HG03342 (cell line): ENCODE data around the gene KLHL2.
"Not testable (repeated sequence)": the region's sequence is repeated elsewhere in the genome, so short reads cannot be mapped to it uniquely, and the experiment has no call there.

Experiments used
- ATAC-seq: cut with Tn5 transposase; IDR thresholded peaks from one replicate; pipeline ENCODE4 v1.9.1; 2021; ENCODE audit warnings: mild to moderate bottlenecking, moderate library complexity; ENCODE audit not compliant: unreplicated experiment

KLHL2 gene

DNA sequence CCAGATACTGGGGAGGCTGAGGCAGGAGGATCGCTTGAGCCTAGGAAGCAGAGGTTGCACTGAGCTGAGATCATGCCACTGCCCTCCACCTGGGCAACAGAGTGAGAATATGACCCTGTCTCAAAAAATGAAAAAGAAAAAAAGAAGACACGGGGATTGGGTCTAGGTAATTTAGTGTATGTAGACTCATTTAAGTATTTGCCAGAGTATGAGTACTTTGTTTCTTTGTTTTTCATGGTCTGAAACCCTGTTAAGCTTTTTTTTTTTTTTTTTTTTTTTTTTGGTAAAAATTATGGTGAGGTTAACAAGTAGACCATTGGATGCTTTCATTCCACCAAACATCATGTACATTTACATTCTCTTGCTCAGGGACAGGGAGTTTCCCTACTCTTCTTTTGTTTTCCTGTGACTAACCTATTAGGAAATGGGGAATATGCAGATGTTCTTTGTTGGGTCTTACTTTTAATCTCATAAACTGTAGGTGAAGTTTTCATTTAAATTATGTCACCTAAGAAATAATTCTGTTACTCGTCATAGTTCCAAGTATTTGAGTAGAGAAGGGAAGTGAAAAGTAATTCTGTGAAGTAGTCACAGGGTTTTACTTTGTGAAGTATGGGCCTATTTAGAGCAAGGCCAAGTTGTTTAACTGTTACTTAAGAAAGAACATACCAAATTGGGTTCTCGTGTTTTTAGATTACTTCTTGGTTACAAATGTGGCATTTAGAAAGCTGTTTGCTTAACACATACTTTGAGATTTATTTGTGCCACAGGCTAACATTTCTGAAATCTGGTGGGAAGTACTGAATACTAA is 25.5 kb downstream of the KLHL2 start:
- ATAC-seq = peak; percentile 54

DNA sequence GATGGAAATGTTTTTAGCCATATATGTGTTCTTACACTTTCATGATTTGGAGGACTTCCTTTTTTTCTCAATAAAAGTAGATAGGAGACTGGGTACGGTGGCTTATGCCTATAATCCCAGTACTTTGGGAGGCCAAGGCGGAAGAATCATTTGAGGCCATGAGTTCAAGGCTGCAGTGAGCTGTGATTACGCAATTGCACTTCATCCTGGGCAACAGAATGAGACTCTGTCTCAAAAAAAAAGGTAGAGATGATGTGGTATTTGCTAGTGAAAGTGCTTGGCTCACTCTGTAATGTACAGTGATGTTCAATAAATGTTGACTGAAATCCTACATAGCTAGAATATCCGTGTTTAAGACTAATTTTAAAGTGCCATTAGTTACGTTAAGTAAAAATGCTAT is 27.4 kb downstream of the KLHL2 start:
- ATAC-seq = no peak

DNA sequence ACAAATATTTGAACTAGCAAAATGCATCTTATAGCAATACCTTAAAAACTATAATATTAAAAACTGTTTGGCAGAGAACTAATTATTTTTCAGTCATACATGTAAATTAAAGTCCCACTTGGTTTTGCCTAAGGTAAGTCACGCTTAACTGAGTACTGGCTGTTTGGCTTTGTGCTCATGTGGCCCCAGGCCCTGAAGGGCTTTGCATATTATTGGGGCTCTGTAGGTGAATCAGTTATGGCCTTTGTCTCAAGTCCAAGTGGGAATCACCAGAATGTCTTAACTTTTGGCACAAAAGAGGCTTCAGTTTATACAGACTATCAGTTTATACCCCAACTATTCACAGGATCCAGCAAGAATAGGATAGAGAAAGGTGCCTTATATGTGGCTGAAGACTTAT is 29.5 kb downstream of the KLHL2 start:
- ATAC-seq = not testable (repeated sequence)

DNA sequence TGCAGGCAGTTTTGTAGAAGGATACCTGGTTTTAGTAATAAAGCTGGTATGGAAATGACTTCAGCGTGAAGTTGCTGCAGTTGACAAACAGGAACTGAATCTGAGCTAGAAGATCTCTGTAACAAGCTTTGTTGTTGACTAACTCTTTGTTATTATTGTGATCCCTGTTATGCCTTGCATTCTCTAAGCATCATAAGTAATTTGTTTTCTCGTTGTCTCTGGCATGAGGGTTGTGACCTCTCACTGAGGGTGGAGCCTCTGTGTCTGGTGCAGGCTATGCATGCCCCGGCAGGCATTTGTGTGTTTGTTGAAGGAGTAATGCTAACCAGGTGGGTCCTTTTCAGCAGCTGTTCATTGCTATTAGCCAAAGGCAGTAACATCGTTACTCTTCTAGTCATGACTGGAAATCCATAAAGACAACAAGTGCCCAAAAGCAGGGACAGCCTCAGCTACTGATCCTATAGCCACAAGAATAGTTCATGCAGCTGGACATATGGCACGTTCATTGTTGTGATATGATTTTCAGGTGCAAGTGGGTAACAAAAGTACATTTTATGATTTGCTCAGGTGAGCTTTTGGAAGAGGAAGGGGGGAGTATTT is 30.8 kb downstream of the KLHL2 start:
- peak; percentile 62 for ATAC-seq

DNA sequence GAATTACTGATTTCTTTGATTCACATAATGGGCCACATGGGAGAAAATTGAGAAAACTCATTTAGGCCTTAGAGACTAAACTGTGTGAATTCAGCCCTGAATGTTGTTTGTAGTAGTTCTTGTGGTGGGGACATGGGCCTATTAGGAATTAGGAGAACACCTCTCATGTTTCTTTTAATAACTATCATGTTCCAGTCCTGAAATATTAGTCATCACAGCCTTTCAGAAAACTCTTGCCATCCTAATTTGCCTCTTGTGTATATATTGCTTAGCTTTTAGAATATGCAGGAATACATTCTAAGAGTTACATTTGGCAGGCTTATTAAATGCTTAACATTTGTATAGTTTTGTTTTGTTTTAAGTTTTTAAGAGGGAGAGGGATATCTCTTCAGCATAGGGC is 33.4 kb downstream of the KLHL2 start:
- ATAC-seq = not testable (repeated sequence)

DNA sequence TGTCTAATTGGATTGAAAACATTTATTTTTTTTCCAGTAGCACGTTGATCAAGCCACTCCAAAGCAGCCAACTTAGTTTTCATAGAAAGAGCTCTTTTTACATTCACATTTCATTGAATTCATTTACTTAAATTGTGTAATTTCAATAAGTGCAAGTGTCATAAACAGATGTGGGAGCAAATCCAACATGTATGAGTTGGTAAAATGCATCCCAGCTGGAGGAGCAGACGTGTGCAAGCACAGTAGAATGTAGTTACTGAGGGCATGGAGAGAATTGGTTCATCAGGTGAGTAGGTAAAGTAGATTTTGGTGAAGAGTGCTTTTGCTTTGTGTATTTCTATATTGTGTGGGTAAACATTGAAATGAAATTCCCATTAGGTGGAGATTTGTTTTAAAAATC is 36.8 kb downstream of the KLHL2 start:
- not testable (repeated sequence) for ATAC-seq

DNA sequence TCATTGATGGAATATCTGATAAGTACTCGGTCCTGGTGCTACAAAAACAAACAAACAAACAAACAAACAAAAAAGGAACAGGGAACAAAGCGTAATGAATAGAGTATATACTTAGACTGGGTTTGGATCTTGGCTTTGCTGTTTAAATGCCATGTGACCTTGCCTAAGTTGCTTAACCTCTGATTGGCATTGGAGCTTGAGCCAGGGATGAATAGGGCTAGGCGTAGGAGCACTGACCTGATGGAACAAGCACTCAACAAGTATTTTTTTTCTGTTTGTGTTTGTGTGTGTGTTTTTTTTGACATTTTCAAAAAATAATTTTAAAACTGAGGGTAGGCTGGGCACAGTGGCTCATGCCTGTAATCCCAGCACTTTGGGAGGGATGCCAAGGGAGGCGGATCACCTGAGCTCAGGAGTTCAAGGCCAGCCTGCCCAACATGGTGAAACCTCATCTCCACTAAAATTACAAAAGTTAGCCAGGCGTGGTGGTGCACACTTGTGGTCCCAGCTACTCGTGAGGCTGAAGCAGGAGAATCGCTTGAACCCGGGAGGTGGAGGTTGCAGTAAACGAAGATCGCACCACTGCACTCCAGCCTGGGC is 37.3 kb downstream of the KLHL2 start:
- not testable (repeated sequence) for ATAC-seq

DNA sequence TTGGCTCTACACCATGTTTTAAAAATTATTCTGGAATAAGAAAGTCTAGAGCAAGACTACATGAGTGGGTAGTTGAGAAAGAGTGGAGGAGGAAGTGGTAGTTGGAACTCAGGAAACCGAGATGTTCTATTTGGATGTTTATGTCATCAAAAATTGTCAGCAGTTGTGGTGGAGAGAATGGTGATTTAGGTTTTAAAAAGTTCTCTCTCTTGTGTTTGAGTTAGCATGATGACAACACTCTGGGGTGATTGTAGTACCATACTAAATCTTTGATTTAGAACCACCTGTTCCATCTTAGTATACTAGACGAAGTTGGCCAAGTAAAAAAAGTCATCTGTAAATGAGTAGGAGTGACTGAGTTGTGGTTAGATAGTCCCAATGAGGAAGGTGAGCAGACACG is 40.7 kb downstream of the KLHL2 start:
- ATAC-seq = no peak

DNA sequence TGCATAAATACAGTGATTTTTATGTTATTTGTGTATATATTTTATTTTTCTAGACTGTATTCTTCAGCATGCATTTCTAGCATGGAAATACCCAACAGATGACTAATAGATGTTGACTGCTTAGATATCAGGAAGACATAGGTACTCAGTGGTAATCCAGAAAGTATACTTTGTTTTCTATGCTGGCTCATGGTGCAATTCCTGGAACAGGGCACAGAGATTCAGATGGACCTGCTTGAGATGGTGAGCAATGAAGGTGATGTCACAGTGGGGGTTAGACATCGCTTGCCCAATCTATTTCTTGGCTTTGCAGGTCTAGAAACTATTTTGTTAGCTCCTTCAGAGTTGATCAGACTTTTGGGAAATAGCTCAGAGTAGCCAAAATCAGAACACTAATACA is 41.5 kb downstream of the KLHL2 start:
- not testable (repeated sequence) for ATAC-seq

DNA sequence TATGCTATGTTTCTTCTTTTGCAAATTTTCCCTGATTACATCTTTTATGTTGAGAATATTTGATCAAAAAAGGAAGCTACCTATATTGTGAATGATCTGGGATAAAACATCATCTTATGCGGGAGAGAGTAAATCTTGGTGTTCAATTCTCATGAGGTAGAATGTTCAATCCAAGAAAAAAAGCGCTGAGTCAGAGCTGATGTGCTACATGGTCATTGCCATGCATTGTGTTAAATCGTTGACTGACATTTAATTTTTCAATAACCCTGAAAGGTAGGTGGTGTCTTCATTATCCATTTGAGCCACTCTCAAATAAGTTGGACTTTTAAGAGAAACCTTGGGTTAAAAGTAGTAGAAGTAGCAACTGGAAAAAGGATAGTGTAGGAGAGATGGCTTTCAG is 47.4 kb downstream of the KLHL2 start:
- not testable (repeated sequence) for ATAC-seq

DNA sequence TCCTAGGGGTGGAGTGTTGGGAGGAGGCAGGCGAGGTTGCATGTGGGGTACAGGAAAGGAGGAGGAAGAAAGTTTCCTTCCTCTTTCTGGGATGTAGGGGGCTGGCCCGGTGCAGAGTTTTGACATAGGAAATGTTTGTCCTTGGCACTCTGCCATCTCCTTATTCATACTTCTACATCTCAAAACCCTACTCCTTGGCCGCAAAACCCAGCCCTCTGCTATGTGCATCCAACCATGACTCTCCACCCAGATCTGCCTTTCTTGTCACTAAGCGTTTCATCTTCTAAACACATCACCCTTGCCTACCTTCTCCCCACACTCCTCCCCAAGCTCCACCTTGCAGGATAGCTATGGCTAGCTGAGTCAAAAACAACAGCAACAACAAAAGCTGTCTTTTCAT is 48.1 kb downstream of the KLHL2 start:
- ATAC-seq = peak; percentile 94

DNA sequence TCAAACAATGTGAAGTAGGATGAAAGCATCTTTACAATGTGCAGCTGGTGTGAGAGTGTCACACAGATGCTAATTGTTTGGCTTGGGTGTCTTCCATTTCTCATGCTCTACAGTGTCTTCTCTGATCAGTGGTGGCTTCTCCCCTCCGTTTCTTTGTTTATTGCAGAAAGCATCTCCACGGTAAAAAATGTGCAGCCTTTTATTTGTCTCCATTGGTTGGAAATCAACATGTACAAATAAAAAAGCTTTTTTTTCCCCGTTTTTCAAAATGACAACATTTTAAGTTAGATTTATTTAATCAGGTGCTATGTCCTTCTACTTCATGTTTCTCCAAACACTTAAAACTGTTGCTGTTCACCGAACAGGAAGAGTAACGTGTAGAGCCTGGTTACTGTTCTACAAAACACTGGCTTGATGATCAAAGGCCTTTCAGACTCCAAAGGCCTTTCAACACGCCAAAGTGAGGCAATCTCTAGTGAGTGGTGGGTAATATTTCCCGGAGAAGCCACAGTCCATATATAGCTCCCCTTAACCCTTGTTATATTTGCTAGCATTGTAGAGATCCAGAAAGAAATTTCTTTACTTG is 48.8 kb downstream of the KLHL2 start:
- peak; percentile 25 for ATAC-seq

DNA sequence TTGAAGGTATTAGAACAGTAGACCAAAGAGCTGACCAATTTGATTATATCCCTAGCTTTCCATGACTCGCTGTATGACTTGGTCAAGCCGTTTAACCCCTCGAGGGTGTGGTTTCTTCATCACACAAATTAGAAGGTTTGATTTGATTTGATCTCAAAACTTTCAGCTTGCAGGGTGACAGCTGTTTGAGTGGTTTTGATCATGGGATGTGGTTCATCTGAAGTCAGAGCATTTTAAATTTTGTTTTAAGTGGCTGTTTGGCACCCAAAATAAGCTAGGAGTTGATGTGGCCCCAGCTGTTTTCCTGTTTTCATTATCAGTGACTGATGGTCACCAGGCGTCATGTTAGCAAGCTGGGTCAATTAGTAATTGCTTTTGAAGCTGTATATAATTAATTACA is 52.4 kb downstream of the KLHL2 start:
- ATAC-seq = not testable (repeated sequence)

DNA sequence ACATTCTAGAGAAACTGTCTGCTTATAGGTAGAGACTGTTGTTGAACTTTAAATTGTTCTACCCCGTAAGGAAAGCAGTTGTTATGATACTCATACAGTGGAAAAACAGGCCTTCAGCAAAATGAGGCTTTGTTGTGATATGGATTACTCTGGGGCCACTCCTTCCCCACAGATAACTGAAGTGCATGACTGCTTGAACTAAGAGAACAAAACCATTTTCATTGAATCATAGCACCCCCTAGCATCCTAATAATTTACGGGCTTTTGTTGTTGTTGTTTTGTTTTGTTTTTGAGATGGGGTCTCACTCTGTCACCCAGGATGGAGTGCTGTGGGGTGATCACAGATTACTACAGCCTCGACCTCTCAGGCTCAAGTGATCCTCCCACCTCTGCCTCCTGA is 54.9 kb downstream of the KLHL2 start:
- not testable (repeated sequence) for ATAC-seq

DNA sequence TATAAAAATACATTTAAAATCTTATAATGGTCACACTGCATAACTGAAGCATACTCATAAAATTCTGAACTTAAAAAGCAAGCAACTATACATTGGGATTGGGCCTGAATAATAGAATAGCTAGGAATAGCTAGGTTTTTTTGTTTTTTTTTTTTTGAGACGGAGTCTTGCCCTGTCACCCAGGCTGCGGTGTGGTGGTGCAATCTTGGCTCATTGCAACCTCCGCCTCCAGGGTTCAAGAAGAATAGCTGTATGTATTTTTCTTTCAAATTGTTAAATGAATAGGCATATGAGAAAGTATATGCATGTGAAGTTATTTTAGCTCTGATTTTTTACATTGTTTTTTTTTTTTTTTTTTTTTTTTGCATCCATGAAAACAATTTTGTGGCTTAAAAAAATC is 56.1 kb downstream of the KLHL2 start:
- ATAC-seq = not testable (repeated sequence)

DNA sequence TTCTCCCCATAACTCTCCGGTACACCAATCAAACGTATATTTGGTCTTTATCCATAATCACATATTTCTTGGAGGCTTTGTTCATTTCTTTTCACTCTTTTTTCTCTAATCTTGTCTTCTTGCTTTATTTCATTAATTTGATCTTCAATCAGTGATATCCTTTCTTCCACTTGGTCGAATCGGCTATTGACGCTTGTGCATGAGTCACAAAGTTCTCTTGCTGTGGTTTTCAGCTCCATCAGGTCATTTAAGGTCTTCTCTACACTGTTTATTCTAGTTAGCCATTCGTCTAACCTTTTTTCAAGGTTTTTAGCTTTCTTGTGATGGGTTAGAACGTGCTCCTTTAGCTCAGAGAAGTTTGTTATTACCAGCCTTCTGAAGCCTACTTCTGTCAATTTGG is 62.6 kb downstream of the KLHL2 start:
- ATAC-seq = not testable (repeated sequence)

DNA sequence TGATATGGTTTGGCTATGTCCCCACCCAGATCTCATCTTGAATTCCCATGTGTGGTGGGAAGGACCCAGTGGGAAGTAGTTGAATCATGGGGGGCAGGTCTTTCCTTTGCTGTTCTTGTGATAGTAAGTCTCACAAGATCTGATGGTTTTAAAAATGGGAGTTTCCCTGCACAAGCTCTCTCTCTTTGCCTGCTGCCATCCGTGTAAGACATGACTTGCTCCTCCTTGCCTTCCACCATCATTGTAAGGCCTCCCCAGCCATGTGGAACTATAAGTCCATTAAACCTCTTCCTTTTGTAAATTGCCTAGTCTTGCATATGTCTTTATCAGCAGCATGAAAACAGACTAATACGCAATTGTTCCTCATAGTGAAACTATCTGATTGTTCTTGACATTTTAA is 66.1 kb downstream of the KLHL2 start:
- not testable (repeated sequence) for ATAC-seq

DNA sequence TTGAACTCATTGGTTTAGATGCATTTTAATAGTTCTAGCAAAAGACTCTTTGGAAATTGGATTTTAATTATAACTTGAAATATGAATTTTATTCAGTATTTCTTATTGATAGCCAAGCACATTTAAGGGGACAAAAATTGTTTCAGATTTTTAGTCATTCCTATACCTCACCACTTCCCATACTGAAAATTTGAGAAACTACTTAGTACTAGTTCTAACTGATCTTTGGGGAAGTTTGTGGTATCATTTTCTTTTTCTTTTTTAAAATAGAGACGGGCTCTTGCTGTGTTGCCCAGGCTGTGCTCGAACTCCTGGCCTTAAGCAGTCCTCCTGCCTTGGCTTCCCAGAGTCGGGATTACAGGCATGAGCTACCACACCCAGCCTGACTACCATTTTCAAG is 68.0 kb downstream of the KLHL2 start:
- peak; percentile 55 for ATAC-seq

DNA sequence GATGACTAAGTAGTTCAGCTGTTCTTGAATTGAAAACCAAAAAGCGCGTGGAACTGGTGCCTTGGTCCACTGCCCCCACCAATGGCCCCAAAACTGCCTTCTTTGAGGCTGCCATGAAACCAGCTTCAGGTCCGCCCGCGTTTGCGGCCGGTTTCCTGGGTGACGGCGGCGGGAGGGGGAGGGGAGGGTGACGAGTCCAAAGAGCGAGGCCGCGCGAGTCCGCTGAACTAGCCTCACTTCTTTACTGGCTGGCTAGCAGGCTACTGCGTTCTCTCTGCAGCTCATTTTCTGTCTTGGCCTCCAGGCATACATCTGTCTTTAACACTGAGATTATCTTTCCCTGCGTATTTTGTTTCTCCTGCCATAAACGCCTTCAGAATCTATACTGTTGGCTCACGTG is 72.2 kb downstream of the KLHL2 start:
- not testable (repeated sequence) for ATAC-seq

DNA sequence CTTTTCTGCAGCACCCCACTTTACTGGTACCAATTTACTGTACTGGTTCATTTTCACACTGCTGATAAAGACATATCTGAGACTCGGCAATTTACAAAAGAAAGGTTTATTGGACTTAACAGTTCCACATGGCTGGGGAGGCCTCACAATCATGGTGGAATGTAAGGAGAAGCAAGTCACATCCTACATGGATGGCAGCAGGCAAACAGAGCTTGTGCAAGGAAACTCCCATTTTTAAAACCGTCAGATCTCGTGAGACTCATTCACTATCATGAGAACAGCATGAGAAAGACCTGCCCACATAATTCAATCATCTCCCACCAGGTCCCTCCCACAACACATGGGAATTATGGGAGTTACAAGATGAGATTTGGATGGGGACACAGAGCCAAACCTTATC is 77.3 kb downstream of the KLHL2 start:
- not testable (repeated sequence) for ATAC-seq

DNA sequence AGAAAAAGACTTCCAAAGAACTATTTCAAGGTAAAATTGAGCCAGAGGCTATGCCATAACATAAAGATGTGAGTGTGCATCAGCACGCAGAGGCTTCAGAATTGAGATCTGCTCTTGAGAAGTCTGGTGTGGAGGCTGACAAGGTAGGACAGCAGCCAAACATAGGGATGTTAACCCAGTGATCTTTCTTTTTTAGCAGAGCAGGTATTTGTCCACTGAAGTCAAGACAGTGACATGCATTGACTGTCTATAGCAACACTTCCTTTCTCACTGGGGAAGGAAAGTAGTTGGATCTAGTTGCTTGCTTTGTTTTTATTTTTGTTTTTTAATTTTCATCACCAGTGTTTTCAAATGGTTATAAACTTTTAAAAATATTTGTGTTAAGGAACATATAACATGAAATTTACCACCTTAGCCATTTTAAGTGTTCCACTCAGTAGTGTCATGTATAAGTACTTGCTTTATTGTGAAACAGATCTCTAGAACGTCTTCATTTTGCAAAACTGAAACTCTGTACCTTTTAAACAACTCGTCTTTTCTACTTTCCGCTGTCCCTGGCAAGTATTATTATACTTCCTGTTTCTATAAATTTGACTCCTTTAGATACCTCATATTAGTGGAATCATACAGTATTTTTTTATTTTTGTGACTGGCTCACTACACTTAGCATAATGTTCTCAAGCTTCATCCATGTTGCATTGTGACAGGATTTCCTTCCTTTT is 79.4 kb downstream of the KLHL2 start:
- peak; percentile 74 for ATAC-seq
